DND-41 (cell line): ENCODE data around the gene SON.

ENCODE experiments used
- ATAC-seq: fragments of 200-7000 bp; cut with Tn5 transposase; 3 replicates; pipeline ENCODE4 v1.9.1; 2021; ENCODE audit warnings: low read depth; ENCODE audit not compliant: insufficient read depth
- DNase-seq: peaks from one replicate; pipeline ENCODE4 v3.0.0-alpha.2; 2020
- H2AFZ ChIP-seq: 2 replicates; pipeline ENCODE4 v1.6.0; 2012; ENCODE audit warnings: low read depth, low read length
- H3K27ac ChIP-seq: 2 replicates; pipeline ENCODE4 v1.5.1; 2012; ENCODE audit warnings: low read length, inconsistent platforms
- H3K27me3 ChIP-seq: fragments of 200-600 bp; sonication (generic); 2 replicates; pipeline ENCODE4 v1.6.0; 2012; ENCODE audit warnings: low read length, mild to moderate bottlenecking, inconsistent platforms; ENCODE audit not compliant: insufficient read depth, poor library complexity
- H3K36me3 ChIP-seq: 2 replicates; pipeline ENCODE4 v1.5.1; 2012; ENCODE audit warnings: low read length, inconsistent platforms; ENCODE audit not compliant: insufficient read depth
- H3K4me1 ChIP-seq: 2 replicates; pipeline ENCODE4 v1.5.1; 2012; ENCODE audit warnings: mild to moderate bottlenecking, low read length; ENCODE audit not compliant: insufficient read depth
- H3K4me2 ChIP-seq: 2 replicates; pipeline ENCODE4 v1.6.0; 2012; ENCODE audit warnings: mild to moderate bottlenecking, moderate library complexity, low read length, inconsistent platforms; ENCODE audit not compliant: insufficient read depth
- H3K4me3 ChIP-seq, 2 experiments: fragments of 200-600 bp in 1 of 2; shearing (Covaris generic) in 1 of 2; 2 replicates each; pipeline ENCODE4 v1.5.1; 2012 to 2016; ENCODE audit warnings: inconsistent platforms in 2 of 2, low read length in 2 of 2, mild to moderate bottlenecking in 2 of 2, low read depth in 1 of 2, moderate library complexity in 1 of 2
- H3K79me2 ChIP-seq: 2 replicates; pipeline ENCODE4 v1.6.0; 2012; ENCODE audit warnings: low read length, inconsistent platforms; ENCODE audit not compliant: insufficient read depth
- H3K9ac ChIP-seq: 2 replicates; pipeline ENCODE4 v1.6.0; 2012; ENCODE audit warnings: low read depth, mild to moderate bottlenecking, inconsistent platforms, low read length, moderate library complexity
- H3K9me3 ChIP-seq: 2 replicates; pipeline ENCODE4 v1.5.1; 2012; ENCODE audit warnings: low read length, moderate library complexity, mild to moderate bottlenecking, inconsistent platforms; ENCODE audit not compliant: insufficient read depth, severe bottlenecking
- H4K20me1 ChIP-seq: 2 replicates; pipeline ENCODE4 v1.6.0; 2012; ENCODE audit warnings: low read length; ENCODE audit not compliant: insufficient read depth
- EZH2 ChIP-seq: IDR thresholded peaks from 3 replicates; pipeline ENCODE4 v1.6.1; 2012; ENCODE audit warnings: borderline replicate concordance, low read depth, mild to moderate bottlenecking, moderate library complexity, low read length, inconsistent platforms; ENCODE audit not compliant: severe bottlenecking
- TF ChIP-seq, protein P1 (sequence below): IDR thresholded peaks from 2 replicates; pipeline ENCODE4 v1.5.1; 2012; ENCODE audit warnings: borderline replicate concordance, low read length, moderate library complexity, mild to moderate bottlenecking; ENCODE audit not compliant: poor library complexity, severe bottlenecking; ENCODE audit errors: extremely low read depth

SON gene

DNA sequence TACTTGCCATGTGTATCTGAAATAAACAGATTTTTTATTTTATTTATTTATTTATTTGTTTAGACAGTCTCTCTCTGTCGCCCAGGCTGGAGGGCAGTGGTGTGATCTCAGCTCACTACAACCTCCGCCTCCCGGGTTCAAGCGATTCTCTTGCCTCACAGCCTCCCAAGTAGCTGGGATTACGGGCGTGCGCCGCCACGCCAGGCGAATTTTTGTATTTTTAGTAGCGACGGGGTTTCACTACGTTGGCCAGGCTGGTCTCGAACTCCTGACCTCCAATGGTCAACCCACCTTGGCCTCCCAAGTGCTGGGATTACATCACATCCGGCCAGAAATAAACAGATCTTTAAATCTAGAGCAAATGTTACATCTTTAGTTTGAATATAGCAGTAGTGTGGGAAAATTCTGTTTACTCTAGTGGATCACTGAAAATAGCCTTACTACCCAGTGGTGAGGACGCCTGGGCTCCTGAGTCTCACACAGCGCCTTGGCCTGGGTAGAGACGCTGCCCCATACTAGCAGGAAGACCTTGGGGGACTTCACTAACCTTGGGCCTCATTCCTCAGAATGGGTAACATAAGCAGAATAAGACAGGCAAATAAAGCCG is 1.6 kb upstream of the SON start:
- peaks cover 95% of the 10 kb centered on the region for H3K79me2 ChIP-seq
- H3K9ac ChIP-seq = peak overlapping the region; percentile 94
- H3K36me3 ChIP-seq = peaks cover 42% of the 10 kb centered on the region
- ATAC-seq (no peak), DNase-seq (peak; percentile 25)
- TF ChIP-seq EZH2 = no peak
- TF ChIP-seq, protein P1, sequence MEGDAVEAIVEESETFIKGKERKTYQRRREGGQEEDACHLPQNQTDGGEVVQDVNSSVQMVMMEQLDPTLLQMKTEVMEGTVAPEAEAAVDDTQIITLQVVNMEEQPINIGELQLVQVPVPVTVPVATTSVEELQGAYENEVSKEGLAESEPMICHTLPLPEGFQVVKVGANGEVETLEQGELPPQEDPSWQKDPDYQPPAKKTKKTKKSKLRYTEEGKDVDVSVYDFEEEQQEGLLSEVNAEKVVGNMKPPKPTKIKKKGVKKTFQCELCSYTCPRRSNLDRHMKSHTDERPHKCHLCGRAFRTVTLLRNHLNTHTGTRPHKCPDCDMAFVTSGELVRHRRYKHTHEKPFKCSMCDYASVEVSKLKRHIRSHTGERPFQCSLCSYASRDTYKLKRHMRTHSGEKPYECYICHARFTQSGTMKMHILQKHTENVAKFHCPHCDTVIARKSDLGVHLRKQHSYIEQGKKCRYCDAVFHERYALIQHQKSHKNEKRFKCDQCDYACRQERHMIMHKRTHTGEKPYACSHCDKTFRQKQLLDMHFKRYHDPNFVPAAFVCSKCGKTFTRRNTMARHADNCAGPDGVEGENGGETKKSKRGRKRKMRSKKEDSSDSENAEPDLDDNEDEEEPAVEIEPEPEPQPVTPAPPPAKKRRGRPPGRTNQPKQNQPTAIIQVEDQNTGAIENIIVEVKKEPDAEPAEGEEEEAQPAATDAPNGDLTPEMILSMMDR = no peak
- H3K27ac ChIP-seq = peak overlapping the region; percentile 99
- peak overlapping the region; percentile 68 to 71 for H3K4me3 ChIP-seq
- H2AFZ ChIP-seq = peak overlapping the region; percentile 85
- peaks cover 50% of the 10 kb centered on the region for H3K4me1 ChIP-seq
- H3K27me3 ChIP-seq = no peaks in the 10 kb centered on the region
- peaks cover 29% of the 10 kb centered on the region; the same call in 1 of the 2 replicates for H4K20me1 ChIP-seq
- no peaks in the 10 kb centered on the region for H3K9me3 ChIP-seq
- peak overlapping the region; percentile 87 for H3K4me2 ChIP-seq

DNA sequence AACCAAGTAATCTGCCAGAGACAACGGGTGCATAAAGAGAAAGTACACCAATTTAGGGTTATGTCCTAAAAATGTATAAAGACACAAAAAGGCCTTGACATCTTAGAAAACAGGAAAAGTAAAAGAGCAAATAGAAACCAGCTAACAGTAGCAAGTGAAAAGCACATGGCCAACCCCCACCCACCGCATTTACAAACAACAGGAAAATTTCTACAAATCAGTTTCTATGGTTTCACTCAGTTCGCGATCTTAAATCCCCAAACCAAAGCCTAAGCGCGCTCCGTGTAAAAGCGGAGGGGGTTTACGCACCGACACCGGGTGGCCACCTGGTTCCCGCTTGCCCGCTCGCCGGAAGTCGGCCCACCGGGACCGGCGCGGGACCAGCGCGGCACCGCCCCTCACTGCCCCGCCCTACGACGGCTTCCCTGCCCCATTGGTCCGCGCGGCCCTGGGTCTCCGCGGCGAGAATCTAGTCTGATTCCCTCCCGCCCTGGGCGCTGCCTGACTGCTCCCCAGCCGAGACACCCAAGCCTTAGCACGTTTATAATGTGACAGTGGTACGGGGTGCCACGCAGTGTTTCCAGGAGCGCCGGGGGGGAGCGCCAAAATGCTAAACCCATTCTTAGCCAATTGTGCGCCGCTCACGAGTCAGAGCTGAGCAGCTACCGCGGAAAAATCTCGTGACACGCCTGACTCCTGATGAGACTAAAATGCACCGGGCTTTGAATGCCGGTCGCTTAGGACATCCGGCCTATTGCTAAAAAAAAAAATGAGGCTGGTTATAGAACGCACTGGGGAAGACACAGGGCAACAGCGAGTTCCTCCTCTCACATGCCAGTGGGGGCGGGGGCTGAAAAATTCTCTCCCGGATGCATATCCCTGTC is 840 bp upstream of the SON start, which contains the start of gene GART:
TSS of gene GART (minus strand) at position 362 of the 884 bp plus-strand sequence. CDS start 2,802 bp downstream, outside the sequence.
- H3K27me3 ChIP-seq = no peaks in the 10 kb centered on the region
- peak within 1 kb of the TSS; percentile 71 to 86 for H3K4me3 ChIP-seq
- peak within 1 kb of the TSS; percentile 85 for H2AFZ ChIP-seq
- H3K9ac ChIP-seq = peak within 1 kb of the TSS; percentile 94
- no peaks in the 10 kb centered on the region for H3K9me3 ChIP-seq
- DNase-seq = peak; percentile 87
- peak; percentile 72 for ATAC-seq
- peak within 1 kb of the TSS; percentile 99 for H3K27ac ChIP-seq
- H3K36me3 ChIP-seq = peaks cover 42% of the 10 kb centered on the region
- peak within 1 kb of the TSS; percentile 87 for H3K4me2 ChIP-seq
- TF ChIP-seq, protein P1 = no peak
- TF ChIP-seq EZH2 = no peak
- peaks cover 50% of the 10 kb centered on the region for H3K4me1 ChIP-seq
- peaks cover 96% of the 10 kb centered on the region for H3K79me2 ChIP-seq
- H4K20me1 ChIP-seq = peaks cover 30% of the 10 kb centered on the region; the same call in 1 of the 2 replicates

DNA sequence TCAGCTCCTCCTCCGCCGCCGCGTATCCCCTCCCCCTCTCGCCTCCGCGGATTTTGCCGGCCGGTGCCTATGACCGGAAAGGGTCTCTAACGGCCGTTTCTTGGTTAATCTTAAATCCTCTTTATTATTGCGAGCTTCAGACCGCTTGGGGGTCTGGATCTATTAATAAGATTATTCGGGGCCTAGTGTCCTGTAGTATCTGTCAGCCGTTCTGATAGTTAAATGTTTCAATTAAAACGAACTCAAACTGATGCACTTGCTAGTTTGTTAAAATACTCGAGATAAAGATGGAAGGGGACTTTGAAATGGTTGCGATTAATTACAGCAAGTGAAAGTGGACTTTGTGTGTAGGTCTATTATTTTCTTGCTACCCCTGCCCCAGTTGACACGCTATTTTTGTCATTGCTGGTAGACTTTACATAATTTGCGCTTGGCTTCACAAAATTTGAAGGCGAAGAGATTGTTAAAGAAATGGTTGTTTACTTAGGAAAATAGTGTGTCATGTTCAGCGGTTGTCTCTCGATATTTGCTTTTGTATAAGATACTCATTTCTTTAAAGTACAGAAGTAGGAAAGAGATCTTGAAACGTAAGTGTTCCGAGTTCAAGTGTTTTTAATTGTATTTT is 779 bp downstream of the SON start:
- H3K36me3 ChIP-seq = peaks cover 41% of the 10 kb centered on the region
- ATAC-seq (peak; percentile 3; the same call in 1 of the 3 replicates), DNase-seq (no peak)
- no peaks in the 10 kb centered on the region for H3K27me3 ChIP-seq
- H3K27ac ChIP-seq = peak overlapping the region; percentile 90
- peaks cover 37% of the 10 kb centered on the region; the same call in 1 of the 2 replicates for H4K20me1 ChIP-seq
- H3K79me2 ChIP-seq = peaks cover 96% of the 10 kb centered on the region
- peak overlapping the region; percentile 71 to 86 for H3K4me3 ChIP-seq
- H3K9me3 ChIP-seq = no peaks in the 10 kb centered on the region
- H3K4me1 ChIP-seq = peaks cover 53% of the 10 kb centered on the region
- peak overlapping the region; percentile 85 for H3K4me2 ChIP-seq
- peak overlapping the region; percentile 65 for H2AFZ ChIP-seq
- peak overlapping the region; percentile 94 for H3K9ac ChIP-seq
- TF ChIP-seq, protein P1 = no peak
- TF ChIP-seq EZH2 = no peak
